Right renal cortex interstitium (tissue), 3 donors: ENCODE results near the gene RNF207. TPM values are rescaled to one million over a fixed set of nuclear protein-coding genes. Genes with fewer than 3 reads are reported as not detected.

Source experiments
- DNase-seq, 3 donors: peaks; one replicate each; pipeline ENCODE4 v3.0.0-alpha.2; 2013; ENCODE audit warnings: low read depth in 3 of 3, low spot score in 2 of 3
- polyA plus RNA-seq, 3 donors: library from polyadenylated mRNA; unstranded; fragments of 120-200 nt; gene quantifications; one replicate each; pipeline ENCODE4 v1.2.1, GENCODE V29; 2013; ENCODE audit not compliant: insufficient read length in 3 of 3

Gene RNF207
- polyA plus RNA-seq, 3 donors = 14.3 to 19.9 (median 17.7) TPM

GRCh38 chr1:6174621-6175410, 31.1 kb upstream of the RNF207 start:
- DNase-seq = no peak

- no peak for DNase-seq
Observed at GRCh38 chr1:6175411-6175828, 30.5 kb upstream of the RNF207 start.

GRCh38 chr1:6176779-6177178, 29.1 kb upstream of the RNF207 start:
- no peak for DNase-seq

- no peak for DNase-seq
Observed at GRCh38 chr1:6177681-6178380, 28.1 kb upstream of the RNF207 start.

GRCh38 chr1:6178751-6179563, 27.0 kb upstream of the RNF207 start:
- DNase-seq = no peak

GRCh38 chr1:6179564-6180175, 26.2 kb upstream of the RNF207 start:
- no peak for DNase-seq

GRCh38 chr1:6180268-6180706, 25.6 kb upstream of the RNF207 start, which contains the start of gene CHD5:
Gene CHD5, minus strand, starts transcription at chr1:6180321. Its CDS starts 298 bp downstream, at chr1:6180023.
- no peak for DNase-seq

GRCh38 chr1:6180707-6181311, 25.1 kb upstream of the RNF207 start:
- no peak for DNase-seq

GRCh38 chr1:6181347-6181770, 24.6 kb upstream of the RNF207 start:
- no peak for DNase-seq

GRCh38 chr1:6183520-6183989, 22.4 kb upstream of the RNF207 start:
- DNase-seq = no peak

GRCh38 chr1:6184083-6184783, 21.7 kb upstream of the RNF207 start:
- no peak for DNase-seq

GRCh38 chr1:6185151-6185550, 20.8 kb upstream of the RNF207 start:
- no peak for DNase-seq

- no peak for DNase-seq
Observed at GRCh38 chr1:6185635-6186382, 20.1 kb upstream of the RNF207 start.

- DNase-seq = no peak
Observed at GRCh38 chr1:6188466-6188865, 17.5 kb upstream of the RNF207 start.

- DNase-seq = no peak
Observed at GRCh38 chr1:6191968-6192367, 14.0 kb upstream of the RNF207 start.

GRCh38 chr1:6197746-6198427, 8.0 kb upstream of the RNF207 start:
- DNase-seq = no peak

- DNase-seq = no peak
Observed at GRCh38 chr1:6198646-6199297, 7.1 kb upstream of the RNF207 start.
